ENCODE data around the gene KIF3B.

- TF ChIP-seq BHLHE40 (IDR thresholded peaks at IDR 0.05; ENCODE audit: borderline replicate concordance) (no peak), PKNOX1 (IDR thresholded peaks at IDR 0.05) (no peak)
Measured at GRCh38 chr20:32251470-32251869, 26.0 kb upstream of the KIF3B start.

Measured in HEK293T (cell line).